Transverse colon (tissue), 3 donors: Measurements from ENCODE around the gene FLG2.

Experiments used
- POLR2A ChIP-seq: fragments of 450-650 bp; IDR thresholded peaks from one replicate; pipeline ENCODE4 v1.6.1; 2016; ENCODE audit warnings: antibody characterized with exemption, mild to moderate bottlenecking, moderate library complexity
- TF ChIP-seq, protein P1 (sequence below), 5 experiments: fragments of 200-600 bp in 3 of 5; fragments of 450-650 bp in 2 of 5; sonication (generic) in 3 of 5; IDR thresholded peaks; 1 replicate in 2 of 5; 2 replicates in 3 of 5; pipeline ENCODE4 v1.5.1; 2016 to 2017; ENCODE audit warnings: antibody characterized with exemption in 5 of 5, inconsistent platforms in 3 of 5, mild to moderate bottlenecking in 2 of 5, moderate library complexity in 1 of 5

DNA sequence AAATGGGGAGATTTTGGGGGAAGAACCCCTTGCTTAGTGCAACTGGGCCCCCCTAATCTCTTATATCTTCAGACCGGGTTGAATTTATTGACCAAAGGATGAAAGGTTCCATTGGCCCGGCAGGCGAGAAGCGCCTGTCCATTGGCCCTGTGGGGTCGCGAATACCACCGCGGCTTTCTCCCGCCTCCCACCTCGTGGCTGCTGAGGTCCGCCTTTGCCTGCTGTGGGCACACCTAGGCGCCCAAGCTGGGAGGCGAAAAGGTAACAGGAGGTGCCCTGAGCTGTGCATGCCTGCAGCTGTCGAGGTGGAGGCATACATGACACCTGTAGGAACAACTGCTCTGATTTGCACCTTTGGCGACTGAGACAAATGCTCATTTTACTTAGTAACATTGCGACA lies 21.1 kb upstream of the FLG2 start:
- TF ChIP-seq, protein P1, sequence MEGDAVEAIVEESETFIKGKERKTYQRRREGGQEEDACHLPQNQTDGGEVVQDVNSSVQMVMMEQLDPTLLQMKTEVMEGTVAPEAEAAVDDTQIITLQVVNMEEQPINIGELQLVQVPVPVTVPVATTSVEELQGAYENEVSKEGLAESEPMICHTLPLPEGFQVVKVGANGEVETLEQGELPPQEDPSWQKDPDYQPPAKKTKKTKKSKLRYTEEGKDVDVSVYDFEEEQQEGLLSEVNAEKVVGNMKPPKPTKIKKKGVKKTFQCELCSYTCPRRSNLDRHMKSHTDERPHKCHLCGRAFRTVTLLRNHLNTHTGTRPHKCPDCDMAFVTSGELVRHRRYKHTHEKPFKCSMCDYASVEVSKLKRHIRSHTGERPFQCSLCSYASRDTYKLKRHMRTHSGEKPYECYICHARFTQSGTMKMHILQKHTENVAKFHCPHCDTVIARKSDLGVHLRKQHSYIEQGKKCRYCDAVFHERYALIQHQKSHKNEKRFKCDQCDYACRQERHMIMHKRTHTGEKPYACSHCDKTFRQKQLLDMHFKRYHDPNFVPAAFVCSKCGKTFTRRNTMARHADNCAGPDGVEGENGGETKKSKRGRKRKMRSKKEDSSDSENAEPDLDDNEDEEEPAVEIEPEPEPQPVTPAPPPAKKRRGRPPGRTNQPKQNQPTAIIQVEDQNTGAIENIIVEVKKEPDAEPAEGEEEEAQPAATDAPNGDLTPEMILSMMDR (IDR thresholded peaks at IDR 0.05) = no peak
- no peak for TF ChIP-seq POLR2A
